Right atrium auricular region (tissue), 2 donors: ENCODE results near the gene CDC42EP2. TPM values are rescaled to one million over a fixed set of nuclear protein-coding genes. Genes with fewer than 3 reads are reported as not detected.
A peak's percentile ranks its signal among the peaks of the same experiment; 100 is the strongest.

Source experiments
- DNase-seq: peaks from one replicate; pipeline ENCODE4 v3.0.0-alpha.2; 2019; ENCODE audit warnings: low spot score
- H3K27ac ChIP-seq, 2 donors: fragments of 200-600 bp; sonication (generic); 1 replicate in 1 of 2; 2 replicates in 1 of 2; pipeline ENCODE4 v1.5.1; 2016 to 2019
- H3K27me3 ChIP-seq, 2 donors: fragments of 200-600 bp; sonication (generic); one replicate each; pipeline versions ENCODE4 v1.5.1 to v1.6.0; 2017 to 2019
- H3K36me3 ChIP-seq: fragments of 200-600 bp; sonication (generic); one replicate; pipeline ENCODE4 v1.5.1; 2016
- H3K4me1 ChIP-seq, 2 donors: fragments of 200-600 bp; sonication (generic); one replicate each; pipeline versions ENCODE4 v1.5.1 to v1.6.0; 2017 to 2019
- H3K4me3 ChIP-seq, 2 donors: fragments of 200-600 bp; sonication (generic); 1 replicate in 1 of 2; 2 replicates in 1 of 2; pipeline ENCODE4 v1.5.1; 2017 to 2019; ENCODE audit warnings: mild to moderate bottlenecking in 1 of 2, moderate library complexity in 1 of 2
- H3K9me3 ChIP-seq, 2 donors: fragments of 200-600 bp; sonication (generic); one replicate each; pipeline ENCODE4 v1.5.1; 2019
- CTCF ChIP-seq, 2 donors: fragments of 200-600 bp; sonication (generic); IDR thresholded peaks; one replicate each; pipeline ENCODE4 v1.5.1; 2019; ENCODE audit warnings: antibody characterized with exemption in 2 of 2
- total RNA-seq, 2 donors: library from RNA; depleted of rRNA; stranded (reverse); fragments of >200 nt; gene quantifications; one replicate each; pipeline ENCODE4 v1.1.0, GENCODE V29; 2016

The CDC42EP2 gene
- total RNA-seq, 2 donors from 2014 or later: 14.4 to 31.0 TPM

DNA sequence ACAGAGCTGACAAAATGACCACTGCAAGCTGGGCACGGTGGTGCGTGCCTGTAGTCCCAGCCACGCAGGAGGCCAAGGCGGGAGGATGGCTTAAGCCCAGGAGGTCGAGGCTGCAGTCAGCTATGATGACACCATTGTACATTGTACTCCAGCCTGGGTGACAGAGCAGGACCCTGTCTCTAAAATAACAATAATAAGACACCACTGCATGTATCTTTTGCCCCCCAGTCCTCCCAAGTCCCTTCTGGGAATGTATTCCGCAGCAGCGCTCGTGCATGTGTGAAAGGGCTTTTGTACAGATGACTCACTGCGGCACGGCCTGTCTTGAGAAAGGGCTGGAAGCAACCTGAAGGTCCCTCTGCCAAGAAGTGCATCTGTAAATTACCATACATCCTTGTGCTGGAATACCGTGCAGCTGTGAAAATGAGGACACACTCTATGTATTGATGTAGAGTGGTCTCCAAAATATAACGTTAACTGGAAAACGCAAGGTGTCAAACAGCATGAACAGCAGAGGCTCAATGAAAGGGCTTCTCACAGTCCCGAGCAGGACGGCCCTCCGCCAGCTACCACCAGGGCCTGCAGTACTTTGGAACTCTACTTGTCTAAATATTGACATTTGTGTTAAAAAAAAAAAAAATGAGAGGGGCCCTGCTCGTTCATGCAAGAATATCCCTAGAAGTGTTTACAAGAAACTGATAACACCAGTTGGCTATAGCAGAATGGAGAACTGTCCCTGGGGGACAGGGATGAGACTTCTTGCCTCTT is 9.0 kb upstream of the CDC42EP2 start:
- TF ChIP-seq CTCF (IDR thresholded peaks at IDR 0.05): no peak
- H3K9me3 ChIP-seq: no peaks in the 10 kb centered on the region
- no peaks in the 10 kb centered on the region for H3K27me3 ChIP-seq
- peaks cover 0 to 50% of the 10 kb centered on the region in 2 donors for H3K4me1 ChIP-seq
- peak overlapping the region in 1 of 2 donors; percentile 16 for H3K27ac ChIP-seq
- DNase-seq: no peak
- no peaks in the 10 kb centered on the region for H3K36me3 ChIP-seq
- no peak overlapping the region for H3K4me3 ChIP-seq

GRCh38 chr11:65307298-65308229 is 7.1 kb upstream of the CDC42EP2 start:
- Histone ChIP-seq H3K4me3 (no peak overlapping the region), H3K27me3 (no peaks in the 10 kb centered on the region), H3K4me1 (peaks cover 0 to 44% of the 10 kb centered on the region in 2 donors), H3K36me3 (no peaks in the 10 kb centered on the region), H3K27ac (peak overlapping the region in 1 of 2 donors; percentile 17), H3K9me3 (no peaks in the 10 kb centered on the region)
- no peak for TF ChIP-seq CTCF (IDR thresholded peaks at IDR 0.05)
- no peak for DNase-seq

GRCh38 chr11:65308281-65308891 is 6.3 kb upstream of the CDC42EP2 start:
- Histone ChIP-seq H3K4me1 (peaks cover 0 to 47% of the 10 kb centered on the region in 2 donors), H3K27me3 (no peaks in the 10 kb centered on the region), H3K4me3 (no peak overlapping the region), H3K9me3 (no peaks in the 10 kb centered on the region), H3K36me3 (no peaks in the 10 kb centered on the region), H3K27ac (peak overlapping the region in 1 of 2 donors; percentile 27)
- DNase-seq: no peak
- no peak for TF ChIP-seq CTCF (IDR thresholded peaks at IDR 0.05)

DNA sequence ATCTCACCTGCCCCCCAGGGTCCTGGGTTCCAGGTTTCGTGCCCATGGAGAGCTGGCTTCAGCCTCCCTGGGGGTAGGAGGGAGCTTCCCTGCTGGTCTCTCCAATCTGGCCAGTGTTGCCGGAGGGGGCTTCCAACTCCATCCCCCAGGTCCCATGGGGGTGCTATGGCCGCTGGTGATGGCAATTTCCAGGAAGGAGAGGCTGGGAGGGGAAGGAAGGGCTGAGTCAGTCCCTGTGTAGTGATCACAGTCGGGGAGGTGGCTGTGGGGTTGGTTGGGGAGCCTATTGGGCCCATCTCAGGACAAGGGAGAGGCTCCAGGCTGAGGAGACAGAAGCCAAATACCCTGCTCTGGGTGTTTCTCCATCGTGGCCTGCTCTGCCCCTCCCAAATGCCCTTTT is 5.7 kb upstream of the CDC42EP2 start:
- H3K27me3 ChIP-seq: no peaks in the 10 kb centered on the region
- H3K36me3 ChIP-seq: no peaks in the 10 kb centered on the region
- no peak for TF ChIP-seq CTCF (IDR thresholded peaks at IDR 0.05)
- no peak overlapping the region for H3K4me3 ChIP-seq
- peaks cover 0 to 53% of the 10 kb centered on the region in 2 donors for H3K4me1 ChIP-seq
- peak overlapping the region in 1 of 2 donors; percentile 27 for H3K27ac ChIP-seq
- no peaks in the 10 kb centered on the region for H3K9me3 ChIP-seq
- no peak for DNase-seq

- no peaks in the 10 kb centered on the region for H3K36me3 ChIP-seq
- no peak for TF ChIP-seq CTCF (IDR thresholded peaks at IDR 0.05)
- no peaks in the 10 kb centered on the region for H3K9me3 ChIP-seq
- H3K4me1 ChIP-seq: peaks cover 0 to 57% of the 10 kb centered on the region in 2 donors
- no peak overlapping the region for H3K27ac ChIP-seq
- DNase-seq: no peak
- no peaks in the 10 kb centered on the region for H3K27me3 ChIP-seq
- H3K4me3 ChIP-seq: no peak overlapping the region
Measured at GRCh38 chr11:65310215-65310614, 4.5 kb upstream of the CDC42EP2 start.
